Liver (tissue), 9 donors: Measurements from ENCODE around the gene UMPS. TPM values are rescaled to one million over a fixed set of nuclear protein-coding genes. Genes with fewer than 3 reads are reported as not detected.

Experiments
- DNase-seq: peaks from one replicate; pipeline ENCODE4 v3.0.0-alpha.2; 2017; ENCODE audit warnings: low spot score
- H3K27ac ChIP-seq, 2 donors: one replicate each; pipeline ENCODE4 v1.7.0; 2013; ENCODE audit warnings: inconsistent platforms in 2 of 2, low read length in 2 of 2, control low read depth in 1 of 2, low read depth in 1 of 2, mild to moderate bottlenecking in 1 of 2
- H3K27me3 ChIP-seq, 4 donors: one replicate each; pipeline versions ENCODE4 v1.6.1 to v1.7.0; 2013; ENCODE audit warnings: low read length in 3 of 4, inconsistent platforms in 1 of 4, mild to moderate bottlenecking in 1 of 4, moderate library complexity in 1 of 4; ENCODE audit not compliant: control insufficient read depth in 4 of 4, insufficient read depth in 4 of 4
- H3K36me3 ChIP-seq, 4 donors: one replicate each; pipeline versions ENCODE4 v1.6.1 to v1.7.0; 2013; ENCODE audit warnings: low read length in 3 of 4, mild to moderate bottlenecking in 3 of 4, low read depth in 1 of 4, moderate library complexity in 1 of 4; ENCODE audit not compliant: control insufficient read depth in 4 of 4, insufficient read depth in 3 of 4
- H3K4me1 ChIP-seq, 4 donors: one replicate each; pipeline versions ENCODE4 v1.6.1 to v1.7.0; 2013; ENCODE audit warnings: low read length in 3 of 4, mild to moderate bottlenecking in 3 of 4, moderate library complexity in 1 of 4; ENCODE audit not compliant: control insufficient read depth in 4 of 4, insufficient read depth in 4 of 4
- H3K4me3 ChIP-seq, 3 donors: one replicate each; pipeline versions ENCODE4 v1.6.1 to v1.7.0; 2013; ENCODE audit warnings: low read length in 3 of 3, control low read depth in 1 of 3, low read depth in 1 of 3, mild to moderate bottlenecking in 1 of 3
- H3K9ac ChIP-seq, 2 donors: one replicate each; pipeline ENCODE4 v1.7.0; 2013; ENCODE audit warnings: low read length in 2 of 2, mild to moderate bottlenecking in 2 of 2, moderate library complexity in 2 of 2, control low read depth in 1 of 2, low read depth in 1 of 2
- H3K9me3 ChIP-seq, 4 donors: one replicate each; pipeline versions ENCODE4 v1.6.1 to v1.7.0; 2013; ENCODE audit warnings: low read length in 3 of 4; ENCODE audit not compliant: control insufficient read depth in 4 of 4
- EGR1 ChIP-seq, 2 donors: IDR thresholded peaks; 2 replicates each; pipeline ENCODE4 v1.6.1; 2016 to 2018; ENCODE audit warnings: antibody characterized with exemption in 2 of 2, low read depth in 2 of 2
- FOXA1 ChIP-seq: IDR thresholded peaks from 2 replicates; pipeline ENCODE4 v1.6.1; 2016; ENCODE audit warnings: antibody characterized with exemption
- HNF4A ChIP-seq, 2 donors: conservative IDR thresholded peaks; 2 replicates each; pipeline ENCODE4 v1.6.1; 2016; ENCODE audit warnings: antibody characterized with exemption in 2 of 2, mild to moderate bottlenecking in 2 of 2
- HNF4G ChIP-seq: IDR thresholded peaks from 2 replicates; pipeline ENCODE4 v1.6.1; 2016; ENCODE audit warnings: antibody characterized with exemption
- JUND ChIP-seq, 2 donors: IDR thresholded peaks; 2 replicates each; pipeline ENCODE4 v1.6.1; 2016; ENCODE audit warnings: antibody characterized with exemption in 2 of 2
- NR2F2 ChIP-seq: IDR thresholded peaks from 2 replicates; pipeline ENCODE4 v1.6.1; 2016; ENCODE audit warnings: antibody characterized with exemption
- RAD21 ChIP-seq, 2 donors: IDR thresholded peaks; 2 replicates each; pipeline ENCODE4 v1.6.1; 2016; ENCODE audit warnings: antibody characterized with exemption in 2 of 2, mild to moderate bottlenecking in 2 of 2
- RXRA ChIP-seq, 2 donors: IDR thresholded peaks; 2 replicates each; pipeline ENCODE4 v1.6.1; 2017 to 2018; ENCODE audit warnings: antibody characterized with exemption in 2 of 2, mild to moderate bottlenecking in 1 of 2
- TAF1 ChIP-seq: conservative IDR thresholded peaks from 2 replicates; pipeline ENCODE4 v1.6.1; 2016; ENCODE audit warnings: antibody characterized with exemption, mild to moderate bottlenecking
- YY1 ChIP-seq: IDR thresholded peaks from 2 replicates; pipeline ENCODE4 v1.6.1; 2016; ENCODE audit warnings: antibody characterized with exemption, mild to moderate bottlenecking
- WGBS: extraction: QIAGEN DNeasy Blood & Tissue Kit; methylation state at CpG from one replicate; pipeline ENCODE4 v1.1.7; 2013; 5-methylcytosine and 5-hydroxymethylcytosine counted together
- polyA plus RNA-seq, 2 donors: library from polyadenylated mRNA; stranded (reverse) in 1 of 2; unstranded in 1 of 2; fragments of 200-250 nt in 1 of 2; fragments of >200 nt in 1 of 2; fragmentation: Nextera tagmentation in 1 of 2; extraction: Ambion mirVana in 1 of 2; gene quantifications; one replicate each; pipeline versions ENCODE4 v1.2.1 to v1.2.3, GENCODE V29; 2013 to 2015
- total RNA-seq, 2 donors: library from RNA; depleted of rRNA; stranded (reverse); fragments of >200 nt; gene quantifications; one replicate each; pipeline ENCODE4 v1.2.3, GENCODE V29; 2014
- TF ChIP-seq, protein P1 (sequence below): IDR thresholded peaks from 2 replicates; pipeline ENCODE4 v1.6.1; 2016; ENCODE audit warnings: antibody characterized with exemption
- TF ChIP-seq, protein P2 (sequence below): IDR thresholded peaks from 2 replicates; pipeline ENCODE4 v1.6.1; 2016; ENCODE audit warnings: antibody characterized with exemption, mild to moderate bottlenecking
- TF ChIP-seq, protein P3 (sequence below): IDR thresholded peaks from 2 replicates; pipeline ENCODE4 v1.6.1; 2016; ENCODE audit warnings: antibody characterized with exemption
- TF ChIP-seq, protein P4 (sequence below): fragments of 150-350 bp; IDR thresholded peaks from 2 replicates; pipeline ENCODE4 v1.5.1; 2017; ENCODE audit warnings: improper control_type of control experiment, low read depth, low read length; ENCODE audit not compliant: missing input control
- donor health status: healthy.
- donor health status: healthy.
- donor health status: healthy.
- donor health status: healthy.
- donor health status: healthy.

Gene UMPS
- total and polyA plus RNA-seq, 4 donors, result 21.3 to 39.4 (median 26.0) TPM

DNA sequence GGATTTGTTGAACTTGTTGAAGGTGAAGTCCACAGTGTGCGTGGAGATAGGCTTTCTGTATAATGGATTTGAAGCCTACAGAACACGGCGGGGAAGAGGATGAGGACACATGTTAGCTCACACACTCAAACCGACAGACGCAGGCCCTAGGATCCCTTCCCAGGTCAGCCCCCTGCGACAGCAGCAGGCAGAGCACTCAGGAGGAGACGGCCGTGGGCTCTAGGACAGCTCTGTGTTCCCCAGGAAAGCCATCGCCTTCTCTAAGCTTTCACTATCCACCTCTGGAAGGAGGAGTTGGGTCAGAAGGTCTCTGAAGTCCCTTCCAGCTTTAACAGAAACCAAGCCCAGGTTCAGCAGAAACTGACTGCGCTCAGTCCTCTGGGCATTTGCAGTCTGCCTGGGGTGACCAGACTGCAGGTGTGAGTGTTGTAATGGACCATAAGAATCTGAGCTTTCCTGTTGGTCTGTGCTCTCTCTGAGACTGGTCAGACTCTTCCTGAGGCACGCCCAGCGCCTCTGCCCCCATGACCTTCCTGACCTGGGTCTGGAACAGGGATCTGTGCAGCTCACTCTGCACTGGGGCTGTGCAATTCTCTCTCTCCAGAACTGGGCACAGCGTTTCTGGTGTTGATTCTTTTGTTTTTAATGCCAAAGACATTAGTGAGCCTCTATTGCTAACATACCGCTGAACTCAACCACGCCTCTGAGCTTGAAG is 33.5 kb downstream of the UMPS start:
- 90% methylated on average over 15 of the region's 15 CpGs for WGBS
- no peak overlapping the region for H3K4me3 ChIP-seq
- H3K9ac ChIP-seq, result no peak overlapping the region
- peaks cover 0 to 19% (median 16%) of the 10 kb centered on the region in 4 donors for H3K4me1 ChIP-seq
- TF ChIP-seq NR2F2, result peak; percentile 11
- TF ChIP-seq, protein P1, sequence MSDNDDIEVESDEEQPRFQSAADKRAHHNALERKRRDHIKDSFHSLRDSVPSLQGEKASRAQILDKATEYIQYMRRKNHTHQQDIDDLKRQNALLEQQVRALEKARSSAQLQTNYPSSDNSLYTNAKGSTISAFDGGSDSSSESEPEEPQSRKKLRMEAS, result no peak
- peaks cover 8 to 42% (median 27%) of the 10 kb centered on the region in 4 donors for H3K36me3 ChIP-seq
- H3K27me3 ChIP-seq, result no peaks in the 10 kb centered on the region
- no peaks in the 10 kb centered on the region for H3K9me3 ChIP-seq
- DNase-seq, result no peak
- no peak overlapping the region for H3K27ac ChIP-seq

DNA sequence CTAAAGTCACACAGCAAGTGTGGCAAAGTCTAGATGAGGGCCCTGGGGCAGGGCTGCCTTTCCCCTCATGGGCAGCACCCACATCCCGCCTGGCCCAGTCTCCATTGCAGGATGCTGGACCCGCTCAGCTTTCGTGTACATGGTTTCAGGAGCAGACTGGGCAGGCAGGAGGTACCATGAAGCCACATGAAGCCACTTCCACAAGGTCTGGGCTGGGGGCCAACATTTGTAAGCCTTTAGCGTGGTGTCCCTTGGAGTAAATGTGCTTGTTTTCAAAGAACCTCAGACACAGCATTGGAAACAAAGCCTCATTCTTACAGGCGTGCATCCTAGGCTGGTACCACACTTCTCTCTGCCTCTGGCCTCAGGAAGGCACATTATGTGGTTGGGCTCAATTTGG is 34.5 kb downstream of the UMPS start:
- H3K4me1 ChIP-seq, result peaks cover 0 to 19% (median 16%) of the 10 kb centered on the region in 4 donors
- DNase-seq, result no peak
- no peak overlapping the region for H3K9ac ChIP-seq
- H3K27ac ChIP-seq, result no peak overlapping the region
- no peak overlapping the region for H3K4me3 ChIP-seq
- TF ChIP-seq JUND (IDR thresholded peaks at IDR 0.05) (no peak), HNF4A (conservative IDR thresholded peaks at IDR 0.05) (no peak), RXRA (IDR thresholded peaks at IDR 0.05) (no peak), NR2F2 (no peak), TAF1 (no peak), HNF4G (no peak), EGR1 (IDR thresholded peaks at IDR 0.05; ENCODE audit: low read depth in 2 of 2) (no peak), YY1 (no peak), RAD21 (IDR thresholded peaks at IDR 0.05) (no peak), FOXA1 (no peak)
- TF ChIP-seq, protein P2, sequence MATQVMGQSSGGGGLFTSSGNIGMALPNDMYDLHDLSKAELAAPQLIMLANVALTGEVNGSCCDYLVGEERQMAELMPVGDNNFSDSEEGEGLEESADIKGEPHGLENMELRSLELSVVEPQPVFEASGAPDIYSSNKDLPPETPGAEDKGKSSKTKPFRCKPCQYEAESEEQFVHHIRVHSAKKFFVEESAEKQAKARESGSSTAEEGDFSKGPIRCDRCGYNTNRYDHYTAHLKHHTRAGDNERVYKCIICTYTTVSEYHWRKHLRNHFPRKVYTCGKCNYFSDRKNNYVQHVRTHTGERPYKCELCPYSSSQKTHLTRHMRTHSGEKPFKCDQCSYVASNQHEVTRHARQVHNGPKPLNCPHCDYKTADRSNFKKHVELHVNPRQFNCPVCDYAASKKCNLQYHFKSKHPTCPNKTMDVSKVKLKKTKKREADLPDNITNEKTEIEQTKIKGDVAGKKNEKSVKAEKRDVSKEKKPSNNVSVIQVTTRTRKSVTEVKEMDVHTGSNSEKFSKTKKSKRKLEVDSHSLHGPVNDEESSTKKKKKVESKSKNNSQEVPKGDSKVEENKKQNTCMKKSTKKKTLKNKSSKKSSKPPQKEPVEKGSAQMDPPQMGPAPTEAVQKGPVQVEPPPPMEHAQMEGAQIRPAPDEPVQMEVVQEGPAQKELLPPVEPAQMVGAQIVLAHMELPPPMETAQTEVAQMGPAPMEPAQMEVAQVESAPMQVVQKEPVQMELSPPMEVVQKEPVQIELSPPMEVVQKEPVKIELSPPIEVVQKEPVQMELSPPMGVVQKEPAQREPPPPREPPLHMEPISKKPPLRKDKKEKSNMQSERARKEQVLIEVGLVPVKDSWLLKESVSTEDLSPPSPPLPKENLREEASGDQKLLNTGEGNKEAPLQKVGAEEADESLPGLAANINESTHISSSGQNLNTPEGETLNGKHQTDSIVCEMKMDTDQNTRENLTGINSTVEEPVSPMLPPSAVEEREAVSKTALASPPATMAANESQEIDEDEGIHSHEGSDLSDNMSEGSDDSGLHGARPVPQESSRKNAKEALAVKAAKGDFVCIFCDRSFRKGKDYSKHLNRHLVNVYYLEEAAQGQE, result no peak
- TF ChIP-seq, protein P3, sequence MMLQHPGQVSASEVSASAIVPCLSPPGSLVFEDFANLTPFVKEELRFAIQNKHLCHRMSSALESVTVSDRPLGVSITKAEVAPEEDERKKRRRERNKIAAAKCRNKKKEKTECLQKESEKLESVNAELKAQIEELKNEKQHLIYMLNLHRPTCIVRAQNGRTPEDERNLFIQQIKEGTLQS, result no peak
- TF ChIP-seq, protein P4, sequence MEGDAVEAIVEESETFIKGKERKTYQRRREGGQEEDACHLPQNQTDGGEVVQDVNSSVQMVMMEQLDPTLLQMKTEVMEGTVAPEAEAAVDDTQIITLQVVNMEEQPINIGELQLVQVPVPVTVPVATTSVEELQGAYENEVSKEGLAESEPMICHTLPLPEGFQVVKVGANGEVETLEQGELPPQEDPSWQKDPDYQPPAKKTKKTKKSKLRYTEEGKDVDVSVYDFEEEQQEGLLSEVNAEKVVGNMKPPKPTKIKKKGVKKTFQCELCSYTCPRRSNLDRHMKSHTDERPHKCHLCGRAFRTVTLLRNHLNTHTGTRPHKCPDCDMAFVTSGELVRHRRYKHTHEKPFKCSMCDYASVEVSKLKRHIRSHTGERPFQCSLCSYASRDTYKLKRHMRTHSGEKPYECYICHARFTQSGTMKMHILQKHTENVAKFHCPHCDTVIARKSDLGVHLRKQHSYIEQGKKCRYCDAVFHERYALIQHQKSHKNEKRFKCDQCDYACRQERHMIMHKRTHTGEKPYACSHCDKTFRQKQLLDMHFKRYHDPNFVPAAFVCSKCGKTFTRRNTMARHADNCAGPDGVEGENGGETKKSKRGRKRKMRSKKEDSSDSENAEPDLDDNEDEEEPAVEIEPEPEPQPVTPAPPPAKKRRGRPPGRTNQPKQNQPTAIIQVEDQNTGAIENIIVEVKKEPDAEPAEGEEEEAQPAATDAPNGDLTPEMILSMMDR, result no peak
- TF ChIP-seq, protein P1, result no peak
- peaks cover 8 to 50% (median 31%) of the 10 kb centered on the region in 4 donors for H3K36me3 ChIP-seq
- H3K27me3 ChIP-seq, result no peaks in the 10 kb centered on the region
- WGBS, result 80% methylated on average over 5 of the region's 5 CpGs
- no peaks in the 10 kb centered on the region for H3K9me3 ChIP-seq
